ENCODE data around the gene RASGRP4. TPM values are rescaled to one million over a fixed set of nuclear protein-coding genes. Genes with fewer than 3 reads are reported as not detected.

The RASGRP4 gene
- total RNA-seq, 1 experiment from 2014 or later = not detected

DNA sequence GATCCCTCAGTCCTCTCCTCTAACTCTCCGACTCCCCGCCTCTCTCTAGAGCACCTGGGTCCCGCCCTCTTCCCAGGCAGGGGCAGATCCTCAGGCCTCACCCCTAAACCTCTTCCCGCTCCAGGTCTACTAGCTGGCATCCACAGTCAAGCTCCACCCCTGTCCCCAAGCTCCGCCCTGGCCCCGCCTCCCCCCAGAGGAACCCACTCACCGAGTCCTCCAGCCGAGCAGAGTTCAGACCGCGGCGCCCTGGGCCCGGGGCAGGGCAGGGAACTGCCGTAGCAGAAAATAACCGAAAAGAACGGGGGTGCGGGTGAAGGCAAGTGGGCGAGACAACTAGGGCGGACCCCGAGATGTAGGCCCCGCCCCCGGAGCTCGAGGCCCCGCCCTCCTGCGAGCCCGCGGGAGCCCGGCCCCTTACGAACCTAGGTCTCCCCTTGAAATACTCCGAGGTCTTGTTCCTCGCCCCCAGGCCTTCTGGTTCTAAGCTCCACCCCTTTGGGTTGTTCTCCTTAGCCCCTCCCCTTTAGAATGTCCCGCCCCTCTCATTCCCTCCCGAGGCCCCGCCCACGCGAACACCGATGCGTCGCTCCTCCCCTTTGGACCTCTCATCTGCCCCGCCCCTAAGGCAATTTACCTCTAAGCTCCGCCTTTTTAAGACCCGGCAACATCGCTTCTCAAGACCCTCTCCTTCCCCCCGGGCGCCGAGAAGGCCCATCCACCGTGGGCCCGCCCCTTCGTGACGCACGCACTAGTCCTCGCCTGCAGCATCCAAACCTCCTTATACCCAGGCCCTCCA is 38.3 kb downstream of the RASGRP4 start, which contains the start of gene GGN (continued):
- TF ChIP-seq SIN3A (IDR thresholded peaks at IDR 0.05; ENCODE audit: low read depth) (no peak), JUND (IDR thresholded peaks at IDR 0.05) (no peak), SP1 (IDR thresholded peaks at IDR 0.05; ENCODE audit: low read depth) (peak; percentile 20; the same call in 1 of the 2 replicates), POLR2A (IDR thresholded peaks at IDR 0.05; ENCODE audit: borderline replicate concordance, extremely low read depth, insufficient read depth, insufficient read length) (no peak), SRF (IDR thresholded peaks at IDR 0.05; ENCODE audit: low read depth) (no peak), EGR1 (IDR thresholded peaks at IDR 0.05; ENCODE audit: low read depth) (peak; percentile 75), ZFX (IDR thresholded peaks at IDR 0.05) (no peak), EZH2phosphoT487 (IDR thresholded peaks at IDR 0.05; ENCODE audit: borderline replicate concordance) (no peak), CEBPB (IDR thresholded peaks at IDR 0.05; ENCODE audit: low read depth) (no peak), ZNF274 (IDR thresholded peaks at IDR 0.05; ENCODE audit: low read depth, low read length) (no peak), POLR2AphosphoS5 (IDR thresholded peaks at IDR 0.05; ENCODE audit: low read depth, low read length) (peak; percentile 67)
- TF ChIP-seq, protein P1, sequence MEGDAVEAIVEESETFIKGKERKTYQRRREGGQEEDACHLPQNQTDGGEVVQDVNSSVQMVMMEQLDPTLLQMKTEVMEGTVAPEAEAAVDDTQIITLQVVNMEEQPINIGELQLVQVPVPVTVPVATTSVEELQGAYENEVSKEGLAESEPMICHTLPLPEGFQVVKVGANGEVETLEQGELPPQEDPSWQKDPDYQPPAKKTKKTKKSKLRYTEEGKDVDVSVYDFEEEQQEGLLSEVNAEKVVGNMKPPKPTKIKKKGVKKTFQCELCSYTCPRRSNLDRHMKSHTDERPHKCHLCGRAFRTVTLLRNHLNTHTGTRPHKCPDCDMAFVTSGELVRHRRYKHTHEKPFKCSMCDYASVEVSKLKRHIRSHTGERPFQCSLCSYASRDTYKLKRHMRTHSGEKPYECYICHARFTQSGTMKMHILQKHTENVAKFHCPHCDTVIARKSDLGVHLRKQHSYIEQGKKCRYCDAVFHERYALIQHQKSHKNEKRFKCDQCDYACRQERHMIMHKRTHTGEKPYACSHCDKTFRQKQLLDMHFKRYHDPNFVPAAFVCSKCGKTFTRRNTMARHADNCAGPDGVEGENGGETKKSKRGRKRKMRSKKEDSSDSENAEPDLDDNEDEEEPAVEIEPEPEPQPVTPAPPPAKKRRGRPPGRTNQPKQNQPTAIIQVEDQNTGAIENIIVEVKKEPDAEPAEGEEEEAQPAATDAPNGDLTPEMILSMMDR (IDR thresholded peaks at IDR 0.05 in 2 of 3, conservative IDR thresholded peaks at IDR 0.05 in 1 of 3; ENCODE audit: borderline replicate concordance in 1 of 3, insufficient read depth in 1 of 3, low read depth in 2 of 3, low read length in 2 of 3) = no peak

Data from HCT116 (cell line).